NCI-H2196 (cell line): ENCODE measurements around the gene P3R3URF.

Source experiments
- DNase-seq: peaks from one replicate; lab custom pipeline; 2025; ENCODE audit not compliant: unreplicated experiment; lab: John Stamatoyannopoulos, UW

Gene P3R3URF

GRCh38 chr1:46134660-46135331 is 41.5 kb downstream of the P3R3URF start:
- DNase-seq: peak; percentile 55

GRCh38 chr1:46133781-46134350 is 42.4 kb downstream of the P3R3URF start:
- DNase-seq: no peak

GRCh38 chr1:46133181-46133658 is 43.1 kb downstream of the P3R3URF start:
- DNase-seq: peak; percentile 91

- DNase-seq: peak; percentile 98
Measured at GRCh38 chr1:46132529-46133180, 43.6 kb downstream of the P3R3URF start, which contains the start of gene PIK3R3. Gene PIK3R3 (minus strand): TSS chr1:46132629. CDS start chr1:46131952, 677 bp downstream.

- no peak for DNase-seq
Measured at GRCh38 chr1:46131712-46132528, 44.4 kb downstream of the P3R3URF start.

GRCh38 chr1:46131093-46131492 is 45.2 kb downstream of the P3R3URF start:
- DNase-seq: no peak

- no peak for DNase-seq
Measured at GRCh38 chr1:46130606-46131005, 45.7 kb downstream of the P3R3URF start.

GRCh38 chr1:46130121-46130520 is 46.2 kb downstream of the P3R3URF start:
- DNase-seq: no peak

GRCh38 chr1:46128344-46128743 is 47.9 kb downstream of the P3R3URF start:
- peak; percentile 21 for DNase-seq
